Measurements from ENCODE around the gene DUSP15.

The DUSP15 gene

DNA sequence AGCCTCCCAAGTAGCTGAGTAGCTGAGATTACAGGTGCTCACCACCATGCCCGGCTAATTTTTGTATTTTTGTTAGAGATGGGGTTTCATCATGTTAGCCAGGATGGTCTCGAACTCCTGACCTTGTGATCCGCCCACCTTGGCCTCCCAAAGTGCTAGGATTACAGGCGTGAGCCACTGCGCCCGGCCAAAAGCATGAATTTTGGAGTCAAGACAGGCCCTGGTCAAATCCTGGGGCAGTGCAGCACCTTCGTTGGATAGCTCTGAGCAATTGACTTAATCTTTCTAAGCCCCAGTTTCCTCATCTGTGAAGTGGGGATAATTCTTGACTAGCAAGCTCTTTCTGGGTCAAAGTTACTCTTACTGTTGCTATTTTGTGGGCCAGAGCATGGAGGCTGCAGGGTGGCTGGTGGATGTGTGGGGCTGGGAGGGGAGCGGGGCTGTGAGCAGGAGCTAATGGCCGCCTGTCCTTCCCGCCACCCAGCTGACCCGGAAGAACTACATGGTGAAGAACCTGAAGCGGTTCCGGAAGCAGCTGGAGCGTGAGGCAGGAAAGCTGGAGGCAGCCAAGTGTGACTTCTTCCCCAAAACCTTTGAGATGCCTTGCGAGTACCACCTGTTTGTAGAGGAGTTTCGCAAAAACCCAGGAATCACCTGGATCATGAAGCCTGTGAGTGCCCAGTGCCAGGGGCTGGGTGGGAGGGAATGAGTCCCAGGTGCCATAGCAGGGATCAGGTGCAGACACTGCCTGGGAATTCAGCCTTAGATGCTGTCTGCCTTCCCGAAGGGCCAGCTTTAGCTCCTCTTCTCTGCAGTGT is 39.1 kb upstream of the DUSP15 start:
- Histone ChIP-seq H3K9ac (ENCODE audit: low read depth, low read length) (no peak overlapping the region), H3K9me3 (ENCODE audit: insufficient read depth, low read depth, low read length) (no peaks in the 10 kb centered on the region), H3K27me3 (ENCODE audit: insufficient read depth, low read length) (no peaks in the 10 kb centered on the region), H3K4me1 (ENCODE audit: insufficient read depth, low read length) (peaks cover 20% of the 10 kb centered on the region; the same call in 1 of the 2 replicates), H3K36me3 (ENCODE audit: insufficient read depth, low read depth, low read length) (no peaks in the 10 kb centered on the region), H3K4me3 (ENCODE audit: low read length) (no peak overlapping the region), H3K27ac (ENCODE audit: low read length) (no peak overlapping the region)

DNA sequence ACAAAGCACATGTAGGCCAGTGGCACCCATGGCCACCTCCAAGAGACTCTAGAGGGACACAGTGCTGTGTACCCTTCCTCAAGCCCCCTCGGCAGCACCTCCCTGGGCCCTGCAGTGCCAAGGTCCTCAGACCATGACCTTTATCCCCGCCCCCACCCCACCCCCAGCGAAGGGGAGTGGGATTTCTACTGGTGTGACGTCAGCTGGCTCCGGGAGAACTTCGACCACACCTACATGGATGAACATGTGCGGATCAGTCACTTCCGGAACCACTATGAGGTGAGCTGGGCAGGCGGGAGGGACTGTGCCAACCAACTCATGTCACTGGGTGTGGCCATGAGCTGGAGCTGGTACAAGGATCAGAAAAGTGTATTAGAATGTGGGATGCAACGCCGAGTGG is 38.1 kb upstream of the DUSP15 start:
- H3K9ac ChIP-seq (ENCODE audit: low read depth, low read length): no peak overlapping the region
- H3K4me1 ChIP-seq (ENCODE audit: insufficient read depth, low read length): peaks cover 18% of the 10 kb centered on the region; the same call in 1 of the 2 replicates
- H3K27ac ChIP-seq (ENCODE audit: low read length): no peak overlapping the region
- no peaks in the 10 kb centered on the region for H3K9me3 ChIP-seq (ENCODE audit: insufficient read depth, low read depth, low read length)
- no peaks in the 10 kb centered on the region for H3K27me3 ChIP-seq (ENCODE audit: insufficient read depth, low read length)
- no peaks in the 10 kb centered on the region for H3K36me3 ChIP-seq (ENCODE audit: insufficient read depth, low read depth, low read length)
- no peak overlapping the region for H3K4me3 ChIP-seq (ENCODE audit: low read length)

DNA sequence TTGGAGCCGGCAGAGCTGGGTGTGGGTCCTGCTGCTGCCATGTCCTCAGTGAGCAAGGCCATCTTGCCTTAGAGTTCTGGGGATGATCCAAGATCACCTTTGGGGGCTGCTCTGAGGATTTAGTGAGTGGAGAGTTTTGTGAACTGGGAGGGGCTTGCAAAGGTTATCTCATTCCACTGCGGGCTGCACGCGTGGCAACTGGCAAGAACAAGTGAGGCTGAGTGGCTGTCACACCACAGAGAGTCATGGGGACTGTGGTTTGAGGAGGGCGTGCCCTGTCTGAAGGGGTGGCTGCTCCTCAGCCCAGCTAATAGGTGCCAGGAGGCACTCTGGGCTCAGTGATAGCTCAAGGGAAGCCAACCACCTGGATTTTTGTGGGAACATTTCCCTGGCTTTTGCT is 37.7 kb upstream of the DUSP15 start:
- H3K4me1 ChIP-seq (ENCODE audit: insufficient read depth, low read length): peaks cover 18% of the 10 kb centered on the region; the same call in 1 of the 2 replicates
- no peaks in the 10 kb centered on the region for H3K27me3 ChIP-seq (ENCODE audit: insufficient read depth, low read length)

DNA sequence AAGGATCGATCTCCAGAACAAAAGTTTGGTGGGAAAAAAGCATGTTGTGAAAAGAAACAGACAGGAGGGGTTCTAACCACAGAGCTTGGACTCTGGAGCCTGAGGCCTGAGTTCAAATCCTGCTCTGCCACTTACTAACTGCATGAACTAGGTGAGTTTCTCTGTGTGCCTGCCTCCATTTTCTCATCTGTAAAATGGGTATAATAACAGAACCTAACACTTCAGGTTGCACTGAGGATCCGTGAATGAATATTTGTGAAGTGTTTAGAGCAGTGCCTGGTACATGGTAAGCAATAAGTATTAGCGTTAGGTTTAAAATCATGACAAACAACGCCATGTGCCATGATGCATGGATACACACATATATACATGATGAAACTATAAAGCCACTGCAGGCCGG is 36.7 kb upstream of the DUSP15 start:
- Histone ChIP-seq H3K27ac (ENCODE audit: low read length) (no peak overlapping the region), H3K9ac (ENCODE audit: low read depth, low read length) (no peak overlapping the region), H3K4me1 (ENCODE audit: insufficient read depth, low read length) (peaks cover 16% of the 10 kb centered on the region; the same call in 1 of the 2 replicates), H3K9me3 (ENCODE audit: insufficient read depth, low read depth, low read length) (no peaks in the 10 kb centered on the region), H3K27me3 (ENCODE audit: insufficient read depth, low read length) (no peaks in the 10 kb centered on the region), H3K36me3 (ENCODE audit: insufficient read depth, low read depth, low read length) (no peaks in the 10 kb centered on the region), H3K4me3 (ENCODE audit: low read length) (no peak overlapping the region)

More for the DNA sequence above, 37.7 kb upstream of the DUSP15 start:
- Histone ChIP-seq H3K9me3 (ENCODE audit: insufficient read depth, low read depth, low read length) (no peaks in the 10 kb centered on the region), H3K36me3 (ENCODE audit: insufficient read depth, low read depth, low read length) (no peaks in the 10 kb centered on the region), H3K9ac (ENCODE audit: low read depth, low read length) (no peak overlapping the region), H3K27ac (ENCODE audit: low read length) (no peak overlapping the region), H3K4me3 (ENCODE audit: low read length) (no peak overlapping the region)

DNA sequence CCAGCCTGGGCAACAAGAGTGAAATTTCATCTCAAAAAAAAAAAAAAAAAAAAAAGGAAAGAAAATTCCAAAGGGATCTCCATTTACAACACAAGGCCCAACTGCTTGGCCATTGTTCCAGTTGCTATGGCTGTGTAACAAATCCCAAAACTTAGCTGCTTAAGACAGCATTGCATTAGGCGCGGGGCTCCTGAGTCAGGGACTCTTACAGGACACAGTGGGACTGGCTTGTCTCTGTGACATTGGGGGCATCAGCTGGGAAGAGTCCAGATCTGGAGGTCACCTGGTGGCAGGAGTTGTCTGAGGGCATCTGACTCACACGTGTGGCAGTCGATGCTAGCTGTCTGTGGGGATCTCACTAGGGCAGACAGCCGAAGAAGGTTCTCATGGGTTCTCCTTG is 35.7 kb upstream of the DUSP15 start:
- H3K27ac ChIP-seq (ENCODE audit: low read length): no peak overlapping the region
- H3K36me3 ChIP-seq (ENCODE audit: insufficient read depth, low read depth, low read length): no peaks in the 10 kb centered on the region

DNA sequence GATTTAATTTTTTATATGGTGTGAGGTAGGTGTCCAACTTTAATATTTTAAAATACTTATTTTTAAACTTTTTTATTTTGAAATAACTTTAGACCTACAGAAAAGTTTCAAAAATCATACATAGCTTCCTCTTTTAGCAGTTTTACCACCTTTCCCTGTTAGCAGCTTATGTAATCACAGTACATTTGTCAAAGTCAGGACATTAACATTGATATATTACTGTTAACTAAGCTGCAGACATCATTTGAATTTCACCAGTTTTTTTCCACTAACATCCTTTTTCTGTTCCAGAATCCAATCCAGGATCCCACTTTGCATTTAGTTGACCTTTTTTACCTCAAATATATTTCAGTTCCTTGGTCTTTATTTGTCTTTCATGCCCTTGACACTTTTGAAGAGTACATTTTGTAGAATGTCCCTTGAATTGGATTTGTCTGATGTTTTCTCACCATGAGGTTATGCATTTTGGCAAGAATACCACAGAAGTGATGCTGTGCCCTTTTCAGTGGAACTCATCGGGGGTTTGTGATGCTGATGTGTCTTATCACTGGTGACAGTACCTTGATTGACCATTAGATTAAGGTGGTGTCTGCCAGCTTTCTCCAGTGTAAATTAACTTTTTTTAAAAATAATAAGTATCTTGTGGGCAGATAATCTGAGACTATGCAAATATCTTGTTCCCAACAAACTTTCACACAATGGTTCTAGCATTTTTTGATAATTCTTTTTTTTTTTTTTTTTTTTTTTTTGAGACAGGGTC is 33.5 kb upstream of the DUSP15 start:
- Histone ChIP-seq H3K36me3 (ENCODE audit: insufficient read depth, low read depth, low read length) (no peaks in the 10 kb centered on the region), H3K9ac (ENCODE audit: low read depth, low read length) (no peak overlapping the region), H3K4me3 (ENCODE audit: low read length) (no peak overlapping the region), H3K27ac (ENCODE audit: low read length) (no peak overlapping the region), H3K9me3 (ENCODE audit: insufficient read depth, low read depth, low read length) (no peaks in the 10 kb centered on the region), H3K27me3 (ENCODE audit: insufficient read depth, low read length) (no peaks in the 10 kb centered on the region), H3K4me1 (ENCODE audit: insufficient read depth, low read length) (peaks cover 7% of the 10 kb centered on the region; the same call in 1 of the 2 replicates)

More for the DNA sequence above, 35.7 kb upstream of the DUSP15 start:
- peak overlapping the region; percentile 29 for H3K9ac ChIP-seq (ENCODE audit: low read depth, low read length)
- H3K9me3 ChIP-seq (ENCODE audit: insufficient read depth, low read depth, low read length): no peaks in the 10 kb centered on the region
- peaks cover 7% of the 10 kb centered on the region; the same call in 1 of the 2 replicates for H3K4me1 ChIP-seq (ENCODE audit: insufficient read depth, low read length)
- no peak overlapping the region for H3K4me3 ChIP-seq (ENCODE audit: low read length)
- H3K27me3 ChIP-seq (ENCODE audit: insufficient read depth, low read length): no peaks in the 10 kb centered on the region

DNA sequence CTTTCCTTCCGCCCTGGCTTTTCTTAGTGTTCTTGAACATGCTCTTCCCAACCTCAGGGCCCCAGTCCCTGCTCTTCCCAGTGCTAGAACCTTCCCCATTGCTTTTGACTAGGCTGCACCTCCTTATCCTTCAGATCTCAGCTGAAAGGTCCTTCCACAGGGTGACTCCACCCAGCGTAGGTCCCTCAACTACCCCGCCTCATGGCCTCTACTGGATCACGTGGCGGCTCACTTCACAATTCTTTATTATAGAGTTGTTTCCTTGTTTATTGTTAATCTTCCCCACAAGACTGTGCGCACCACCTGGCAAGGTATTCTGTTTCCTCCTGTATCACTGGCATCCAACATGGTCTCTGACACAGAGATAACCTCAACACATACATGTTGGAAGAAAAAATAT is 31.3 kb upstream of the DUSP15 start:
- Histone ChIP-seq H3K27ac (ENCODE audit: low read length) (no peak overlapping the region), H3K9me3 (ENCODE audit: insufficient read depth, low read depth, low read length) (no peaks in the 10 kb centered on the region), H3K9ac (ENCODE audit: low read depth, low read length) (no peak overlapping the region), H3K27me3 (ENCODE audit: insufficient read depth, low read length) (no peaks in the 10 kb centered on the region), H3K4me3 (ENCODE audit: low read length) (no peak overlapping the region), H3K36me3 (ENCODE audit: insufficient read depth, low read depth, low read length) (no peaks in the 10 kb centered on the region), H3K4me1 (ENCODE audit: insufficient read depth, low read length) (peaks cover 7% of the 10 kb centered on the region; the same call in 1 of the 2 replicates)

DNA sequence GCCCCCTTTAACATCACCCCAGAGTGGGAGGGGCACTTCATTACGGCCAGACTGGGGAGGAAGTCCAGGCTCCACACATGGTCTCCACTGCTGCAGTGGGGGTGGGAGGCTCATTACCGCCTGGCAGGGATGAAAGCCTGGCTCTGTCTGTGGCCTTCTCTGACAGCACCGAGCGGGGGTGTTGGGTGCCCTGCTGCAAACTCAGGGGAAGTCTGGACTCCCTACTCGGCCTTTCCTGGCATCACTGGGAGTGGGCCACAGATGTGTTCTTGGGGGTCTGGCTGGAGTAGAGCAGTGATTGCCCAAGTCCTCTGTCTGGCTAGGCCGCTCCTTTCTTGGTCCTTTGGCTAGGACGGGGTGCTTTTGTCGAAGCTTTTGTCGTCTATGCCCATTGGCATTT is 27.2 kb upstream of the DUSP15 start:
- Histone ChIP-seq H3K4me1 (ENCODE audit: insufficient read depth, low read length) (no peaks in the 10 kb centered on the region), H3K9me3 (ENCODE audit: insufficient read depth, low read depth, low read length) (no peaks in the 10 kb centered on the region), H3K4me3 (ENCODE audit: low read length) (no peak overlapping the region), H3K27ac (ENCODE audit: low read length) (no peak overlapping the region), H3K27me3 (ENCODE audit: insufficient read depth, low read length) (no peaks in the 10 kb centered on the region), H3K36me3 (ENCODE audit: insufficient read depth, low read depth, low read length) (no peaks in the 10 kb centered on the region), H3K9ac (ENCODE audit: low read depth, low read length) (no peak overlapping the region)

DNA sequence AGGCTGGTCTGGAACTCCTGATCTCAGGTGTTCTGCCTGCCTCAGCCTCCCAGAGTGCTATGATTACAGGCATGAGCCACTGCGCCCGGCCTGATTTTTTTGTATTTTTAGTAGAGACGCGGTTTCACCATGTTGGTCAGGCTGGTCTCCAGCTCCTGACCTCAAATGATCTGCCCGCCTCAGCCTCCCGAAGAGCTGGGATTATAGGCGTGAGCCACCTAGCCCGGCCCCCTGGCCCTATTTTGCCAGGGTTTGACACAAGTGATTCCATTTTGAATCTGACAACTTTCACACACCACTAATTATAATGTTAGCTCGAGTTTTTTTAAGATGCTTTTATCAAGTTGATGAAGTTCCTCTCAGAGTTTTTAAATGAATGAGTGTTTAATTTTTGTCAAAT is 25.7 kb upstream of the DUSP15 start:
- Histone ChIP-seq H3K27me3 (ENCODE audit: insufficient read depth, low read length) (no peaks in the 10 kb centered on the region), H3K36me3 (ENCODE audit: insufficient read depth, low read depth, low read length) (no peaks in the 10 kb centered on the region), H3K9ac (ENCODE audit: low read depth, low read length) (no peak overlapping the region), H3K4me1 (ENCODE audit: insufficient read depth, low read length) (no peaks in the 10 kb centered on the region), H3K4me3 (ENCODE audit: low read length) (no peak overlapping the region), H3K9me3 (ENCODE audit: insufficient read depth, low read depth, low read length) (no peaks in the 10 kb centered on the region), H3K27ac (ENCODE audit: low read length) (no peak overlapping the region)

DNA sequence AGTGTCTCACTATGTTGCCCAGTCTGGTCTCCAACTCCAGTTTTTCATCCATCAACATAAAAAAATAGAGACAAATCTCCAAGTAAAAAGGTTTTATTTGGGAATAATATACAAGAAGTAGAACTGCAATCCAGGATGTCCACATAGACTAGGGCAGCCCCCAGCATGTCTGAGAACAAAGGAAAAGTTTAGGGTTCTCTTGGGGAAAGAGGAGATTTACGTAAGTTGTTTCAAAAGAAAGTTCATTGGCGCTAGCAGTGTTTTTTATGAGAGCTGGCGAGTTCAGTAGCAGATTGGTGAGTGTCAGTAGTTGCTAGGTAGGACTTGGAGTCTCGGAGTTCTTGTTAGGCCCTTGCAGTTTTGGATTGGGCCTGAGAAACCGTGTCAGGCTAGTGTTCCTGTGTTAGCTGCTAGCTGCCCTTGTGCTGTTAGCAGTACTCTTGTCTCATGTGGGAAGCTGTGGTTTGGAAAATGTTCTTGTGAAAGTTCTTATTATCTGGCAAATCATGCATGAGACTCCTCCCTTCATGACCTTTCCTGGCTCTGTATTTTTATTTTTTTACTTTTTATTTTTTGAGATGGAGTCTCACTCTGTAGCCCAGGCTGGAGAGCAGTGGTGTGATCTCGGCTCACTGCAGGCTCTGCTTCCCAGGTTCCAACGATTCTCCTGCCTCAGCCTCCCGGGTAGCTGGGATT is 24.8 kb upstream of the DUSP15 start:
- no peaks in the 10 kb centered on the region for H3K9me3 ChIP-seq (ENCODE audit: insufficient read depth, low read depth, low read length)
- no peaks in the 10 kb centered on the region for H3K27me3 ChIP-seq (ENCODE audit: insufficient read depth, low read length)
- no peaks in the 10 kb centered on the region for H3K4me1 ChIP-seq (ENCODE audit: insufficient read depth, low read length)
- H3K36me3 ChIP-seq (ENCODE audit: insufficient read depth, low read depth, low read length): no peaks in the 10 kb centered on the region
- H3K27ac ChIP-seq (ENCODE audit: low read length): no peak overlapping the region
- no peak overlapping the region for H3K9ac ChIP-seq (ENCODE audit: low read depth, low read length)
- no peak overlapping the region for H3K4me3 ChIP-seq (ENCODE audit: low read length)

DNA sequence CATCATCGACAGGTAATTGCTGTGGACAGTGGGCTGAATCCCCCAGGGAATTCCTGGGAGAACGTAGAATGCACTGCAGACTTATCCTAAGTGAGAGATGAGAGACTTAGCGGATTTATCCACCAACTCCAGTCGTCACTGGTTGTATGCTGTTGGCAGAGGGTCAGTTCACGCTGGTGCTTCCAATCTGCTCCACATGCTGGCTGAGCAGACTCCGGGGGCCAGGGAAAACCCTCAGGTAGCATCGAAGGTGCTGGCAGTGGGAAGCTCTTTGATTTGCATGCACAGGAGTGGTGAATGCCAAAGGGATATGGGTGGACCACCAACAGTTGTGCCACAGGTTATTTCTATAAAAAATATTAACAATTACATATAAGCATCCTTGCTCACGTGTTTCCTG is 20.3 kb upstream of the DUSP15 start:
- no peaks in the 10 kb centered on the region for H3K27me3 ChIP-seq (ENCODE audit: insufficient read depth, low read length)
- no peaks in the 10 kb centered on the region for H3K4me1 ChIP-seq (ENCODE audit: insufficient read depth, low read length)
- H3K36me3 ChIP-seq (ENCODE audit: insufficient read depth, low read depth, low read length): no peaks in the 10 kb centered on the region
- no peak overlapping the region for H3K9ac ChIP-seq (ENCODE audit: low read depth, low read length)
- H3K9me3 ChIP-seq (ENCODE audit: insufficient read depth, low read depth, low read length): no peaks in the 10 kb centered on the region
- H3K27ac ChIP-seq (ENCODE audit: low read length): no peak overlapping the region
- no peak overlapping the region for H3K4me3 ChIP-seq (ENCODE audit: low read length)

All from iPS-20b (cell line).